Kidney (tissue), 14 donors: ENCODE measurements around the gene TMEM80. TPM values are rescaled to one million over a fixed set of nuclear protein-coding genes. Genes with fewer than 3 reads are reported as not detected.
"Not testable (repeated sequence)": the region's sequence is repeated elsewhere in the genome, so short reads cannot be mapped to it uniquely, and the experiment has no call there.

ENCODE experiments used
- DNase-seq, 5 donors: peaks; one replicate each; pipeline ENCODE4 v3.0.0-alpha.2; 2013 to 2020
- FAIRE-seq: peaks from 2 replicates; lab custom pipeline; 2012; peaks lifted over from hg19 to GRCh38; lab: Jason Lieb, UNC
- H3K27ac ChIP-seq, 2 donors: one replicate each; pipeline ENCODE4 v1.7.0; 2013; ENCODE audit warnings: low read depth in 2 of 2, low read length in 2 of 2, inconsistent platforms in 1 of 2
- H3K27me3 ChIP-seq: one replicate; pipeline ENCODE4 v1.7.1; 2013; ENCODE audit warnings: low read length, inconsistent platforms; ENCODE audit not compliant: control insufficient read depth, insufficient read depth
- H3K36me3 ChIP-seq, 3 donors: one replicate each; pipeline versions ENCODE4 v1.7.0 to v1.7.1; 2013; ENCODE audit warnings: low read length in 3 of 3, control low read depth in 1 of 3, inconsistent platforms in 1 of 3; ENCODE audit not compliant: insufficient read depth in 3 of 3, control insufficient read depth in 2 of 3
- H3K4me1 ChIP-seq, 3 donors: one replicate each; pipeline versions ENCODE4 v1.7.0 to v1.7.1; 2013; ENCODE audit warnings: low read length in 3 of 3, inconsistent platforms in 1 of 3, low read depth in 1 of 3; ENCODE audit not compliant: control insufficient read depth in 2 of 3, insufficient read depth in 2 of 3
- H3K4me3 ChIP-seq, 3 donors: one replicate each; pipeline versions ENCODE4 v1.7.0 to v1.8.1; 2013; ENCODE audit warnings: low read length in 3 of 3, control low read depth in 1 of 3, inconsistent platforms in 1 of 3
- H3K9ac ChIP-seq, 3 donors: one replicate each; pipeline versions ENCODE4 v1.7.0 to v1.7.1; 2013; ENCODE audit warnings: low read length in 3 of 3, control low read depth in 1 of 3, inconsistent platforms in 1 of 3
- H3K9me3 ChIP-seq, 3 donors: one replicate each; pipeline versions ENCODE4 v1.7.0 to v1.7.1; 2013; ENCODE audit warnings: low read length in 3 of 3, control low read depth in 1 of 3, inconsistent platforms in 1 of 3; ENCODE audit not compliant: control insufficient read depth in 2 of 3, insufficient read depth in 1 of 3
- intact Hi-C: fragments of 100-400 bp; cut with DNase I; formaldehyde crosslinking; loops from one replicate; pipeline ENCODE4 v1.11.1; 2022
- polyA plus RNA-seq: library from polyadenylated mRNA; stranded (reverse); fragments of 350-450 nt; fragmentation: Illumina TruSeq; extraction: RNeasy Lipid Tissue Mini Kit (QIAGEN cat#74804); gene quantifications from one replicate; pipeline ENCODE4 v1.2.3, GENCODE V29; 2014; ENCODE audit warnings: low read depth, low replicate concordance; ENCODE audit not compliant: insufficient read depth
- total RNA-seq: library from RNA; stranded (reverse); fragmentation: NEBNext Ultra II Directional; extraction: Animal tissue kit (Norgen Biotek cat#: 25700); gene quantifications from one replicate; pipeline ENCODE4 v1.2.1, GENCODE V29; 2021
- TF ChIP-seq, protein P1 (sequence below): IDR thresholded peaks from 3 replicates; pipeline ENCODE4 v1.5.1; 2012; ENCODE audit warnings: mild to moderate bottlenecking, moderate library complexity, borderline replicate concordance; ENCODE audit not compliant: insufficient read depth; ENCODE audit errors: extremely low read depth
- donor health status: control.
- donor health status: control.
- donor health status: control.
- donor health status: control.
- donor health status: control.
- donor health status: DM: yes; HTN: yes; CAD: no.
- donor health status: Normal renal cell carcinoma (clear cell type).

Gene TMEM80
- total and polyA plus RNA-seq, 2 donors from 2014 or later: 36.2 to 38.6 TPM

DNA sequence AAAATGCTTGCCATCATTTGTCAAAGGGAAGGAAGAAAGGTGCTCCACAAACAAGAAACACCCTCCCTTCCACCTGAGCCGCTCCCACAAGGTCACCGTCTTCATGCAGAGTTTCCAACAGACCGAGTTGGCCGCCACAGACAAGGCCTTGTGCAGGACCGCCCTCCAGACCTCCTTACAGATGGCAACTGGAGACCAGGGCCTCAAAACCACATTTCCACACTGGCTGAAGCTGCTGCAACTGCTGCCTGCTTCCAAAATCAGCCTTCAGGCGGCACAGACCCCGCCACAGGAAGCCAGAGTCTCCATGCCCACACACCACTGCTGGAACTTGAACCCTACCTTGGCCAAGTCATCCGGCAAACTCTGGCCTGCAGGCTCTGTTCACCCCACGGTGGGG is 6.9 kb upstream of the TMEM80 start:
- Histone ChIP-seq H3K9ac (no peak overlapping the region), H3K9me3 (no peaks in the 10 kb centered on the region), H3K36me3 (peaks cover 0 to 23% (median 19%) of the 10 kb centered on the region in 3 donors), H3K27ac (no peak overlapping the region), H3K27me3 (no peaks in the 10 kb centered on the region), H3K4me1 (peaks cover 0 to 7% (median 0%) of the 10 kb centered on the region in 3 donors), H3K4me3 (no peak overlapping the region)
- FAIRE-seq (no peak), DNase-seq (no peak)
- intact Hi-C loops: no loop called here
- TF ChIP-seq, protein P1, sequence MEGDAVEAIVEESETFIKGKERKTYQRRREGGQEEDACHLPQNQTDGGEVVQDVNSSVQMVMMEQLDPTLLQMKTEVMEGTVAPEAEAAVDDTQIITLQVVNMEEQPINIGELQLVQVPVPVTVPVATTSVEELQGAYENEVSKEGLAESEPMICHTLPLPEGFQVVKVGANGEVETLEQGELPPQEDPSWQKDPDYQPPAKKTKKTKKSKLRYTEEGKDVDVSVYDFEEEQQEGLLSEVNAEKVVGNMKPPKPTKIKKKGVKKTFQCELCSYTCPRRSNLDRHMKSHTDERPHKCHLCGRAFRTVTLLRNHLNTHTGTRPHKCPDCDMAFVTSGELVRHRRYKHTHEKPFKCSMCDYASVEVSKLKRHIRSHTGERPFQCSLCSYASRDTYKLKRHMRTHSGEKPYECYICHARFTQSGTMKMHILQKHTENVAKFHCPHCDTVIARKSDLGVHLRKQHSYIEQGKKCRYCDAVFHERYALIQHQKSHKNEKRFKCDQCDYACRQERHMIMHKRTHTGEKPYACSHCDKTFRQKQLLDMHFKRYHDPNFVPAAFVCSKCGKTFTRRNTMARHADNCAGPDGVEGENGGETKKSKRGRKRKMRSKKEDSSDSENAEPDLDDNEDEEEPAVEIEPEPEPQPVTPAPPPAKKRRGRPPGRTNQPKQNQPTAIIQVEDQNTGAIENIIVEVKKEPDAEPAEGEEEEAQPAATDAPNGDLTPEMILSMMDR: no peak

DNA sequence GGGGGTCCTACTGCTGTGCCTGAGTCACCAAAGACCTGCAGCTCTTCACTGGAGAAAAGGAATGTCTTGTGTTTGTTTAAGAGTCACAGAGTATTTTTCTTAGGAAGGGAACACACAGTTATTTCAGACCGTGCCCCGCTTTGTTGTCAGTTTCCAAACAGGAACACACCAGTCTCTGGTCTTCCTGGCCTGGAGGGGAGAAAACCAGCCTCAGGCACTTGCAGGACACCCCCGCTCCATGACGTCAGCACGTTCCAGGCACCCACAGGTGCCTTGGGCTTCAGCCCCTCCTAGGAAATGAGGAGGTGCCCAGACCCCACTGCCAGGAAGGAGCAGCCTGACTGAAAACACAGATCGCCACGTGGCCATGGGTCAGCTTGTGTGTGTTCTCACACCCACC is 6.0 kb upstream of the TMEM80 start:
- H3K27me3 ChIP-seq: no peaks in the 10 kb centered on the region
- intact Hi-C loops: no loop called here
- TF ChIP-seq, protein P1: no peak
- H3K36me3 ChIP-seq: peaks cover 0 to 23% (median 15%) of the 10 kb centered on the region in 3 donors
- H3K9me3 ChIP-seq: no peaks in the 10 kb centered on the region
- peak in 1 of 5 donors; percentile 86 for DNase-seq
- no peak overlapping the region for H3K4me3 ChIP-seq
- no peak overlapping the region for H3K9ac ChIP-seq
- FAIRE-seq: no peak
- H3K4me1 ChIP-seq: peaks cover 0 to 13% (median 0%) of the 10 kb centered on the region in 3 donors
- no peak overlapping the region for H3K27ac ChIP-seq

DNA sequence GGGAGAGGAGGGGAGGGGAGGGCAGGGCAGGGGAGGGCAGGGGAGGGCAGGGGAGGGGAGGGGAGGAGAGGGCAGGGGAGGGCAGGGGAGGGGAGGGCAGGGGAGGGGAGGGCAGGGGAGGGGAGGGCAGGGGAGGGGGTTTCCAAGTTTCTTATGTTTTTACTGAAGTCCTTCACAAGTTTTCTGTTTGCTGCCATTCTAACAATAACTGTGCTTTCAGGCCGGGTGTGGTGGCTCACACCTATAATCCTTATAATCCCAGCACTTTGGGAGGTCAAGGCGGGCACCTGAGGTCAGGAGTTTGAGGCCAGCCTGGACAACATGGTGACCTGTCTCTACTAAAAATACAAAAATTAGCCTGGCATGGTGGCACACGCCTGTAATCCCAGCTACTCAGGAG is 5.4 kb upstream of the TMEM80 start:
- DNase-seq, intact Hi-C loops, H3K4me3 ChIP-seq, H3K27ac ChIP-seq, FAIRE-seq, H3K27me3 ChIP-seq, H3K9me3 ChIP-seq, H3K9ac ChIP-seq: not testable (repeated sequence)
- peaks cover 0 to 23% (median 13%) of the 10 kb centered on the region in 3 donors for H3K36me3 ChIP-seq
- peaks cover 0 to 13% (median 0%) of the 10 kb centered on the region in 3 donors for H3K4me1 ChIP-seq

DNA sequence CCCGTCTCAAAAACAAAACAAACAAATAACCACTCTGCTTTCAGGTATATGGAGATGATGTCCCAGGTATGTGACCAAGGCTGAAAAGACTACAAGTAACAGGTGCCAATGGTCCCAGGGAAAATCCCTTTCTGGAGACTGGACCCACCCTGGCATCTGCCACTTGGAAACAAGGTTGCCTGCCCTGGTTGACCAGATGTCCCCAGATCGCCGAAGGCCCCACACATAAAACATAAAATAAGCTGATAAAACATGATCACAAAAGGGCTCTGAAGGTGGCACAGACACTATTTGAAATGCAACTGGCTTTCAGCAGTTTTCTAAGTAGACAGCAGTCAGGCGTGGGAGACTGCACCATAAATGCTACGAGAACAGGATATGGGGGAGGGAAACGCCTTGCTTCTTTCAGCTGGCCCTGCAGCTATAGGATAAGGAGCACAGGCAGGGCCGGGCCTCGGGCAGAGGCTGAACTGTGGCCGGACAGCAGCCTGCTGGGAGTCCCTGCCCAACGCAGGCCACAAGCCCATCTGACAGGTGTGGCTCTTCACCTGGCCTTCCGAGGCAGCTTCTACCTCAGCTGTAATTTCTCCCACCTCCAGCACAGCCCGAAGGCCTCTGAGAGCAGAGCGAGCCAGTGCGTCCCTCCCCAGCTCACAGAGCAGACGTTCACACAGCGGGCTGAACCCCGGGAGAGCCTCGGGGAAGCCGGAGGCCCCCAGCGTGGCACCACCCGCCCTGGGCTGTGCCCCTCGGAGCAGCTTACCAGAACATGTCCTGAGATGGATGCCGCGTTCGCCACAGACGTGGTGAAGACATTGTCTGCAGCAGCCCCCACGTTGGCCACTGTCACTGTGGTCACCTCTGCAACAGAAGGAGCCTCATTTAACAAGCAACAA is 4.6 kb upstream of the TMEM80 start:
- TF ChIP-seq, protein P1: no peak
- intact Hi-C loops: no loop called here
- Histone ChIP-seq H3K27me3 (no peaks in the 10 kb centered on the region), H3K27ac (no peak overlapping the region), H3K9ac (no peak overlapping the region), H3K36me3 (peaks cover 0 to 23% (median 13%) of the 10 kb centered on the region in 3 donors), H3K4me3 (no peak overlapping the region), H3K4me1 (peaks cover 0 to 13% (median 0%) of the 10 kb centered on the region in 3 donors), H3K9me3 (no peaks in the 10 kb centered on the region)
- DNase-seq: peak in 4 of 5 donors; percentile 74 to 89 (median 80)
- FAIRE-seq: no peak
